ENCODE results near the gene ARHGAP15. TPM values are rescaled to one million over a fixed set of nuclear protein-coding genes. Genes with fewer than 3 reads are reported as not detected.

The ARHGAP15 gene
- polyA plus RNA-seq, 1 donor from 2014 or later, result 0.30 TPM

DNA sequence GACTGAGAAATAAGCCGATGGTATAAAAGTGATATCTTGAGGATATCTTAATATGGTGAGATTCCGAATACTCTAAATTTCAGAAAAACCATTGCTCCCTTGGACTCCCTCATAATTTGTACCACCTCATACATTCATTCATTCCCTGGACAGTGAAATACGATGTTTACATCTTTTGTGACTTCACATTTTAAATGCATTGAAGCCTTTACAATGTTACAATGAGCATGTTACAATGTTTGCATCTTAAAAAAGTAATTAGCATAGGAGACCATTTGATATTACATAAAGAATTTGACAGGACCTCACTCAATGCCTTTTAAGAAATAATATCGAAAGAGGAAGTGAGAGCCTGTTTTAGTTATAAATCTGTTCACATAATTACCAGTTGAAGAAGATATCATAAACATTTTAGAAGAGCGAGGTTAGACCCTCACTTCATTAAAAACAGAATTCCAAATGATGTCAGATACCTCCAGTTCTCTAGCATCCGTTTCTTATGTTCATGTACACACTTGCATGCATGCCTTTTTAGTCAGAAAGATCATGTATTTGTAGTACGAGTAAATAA lies 372.0 kb downstream of the ARHGAP15 start:
- Histone ChIP-seq H2AFZ (ENCODE audit: low read depth, low read length) (no peak overlapping the region), H3K9ac (ENCODE audit: low read length) (no peak overlapping the region), H3K79me2 (replicated peaks; ENCODE audit: insufficient read depth, low read length) (no peaks in the 10 kb centered on the region), H3K9me3 (ENCODE audit: low read length) (no peaks in the 10 kb centered on the region), H3K27ac (ENCODE audit: low read length) (no peak overlapping the region), H3K4me3 (ENCODE audit: low read length) (no peak overlapping the region), H3F3A (ENCODE audit: insufficient read depth, low read length, poor library complexity, severe bottlenecking) (no peaks in the 10 kb centered on the region), H4K20me1 (ENCODE audit: insufficient read depth) (no peaks in the 10 kb centered on the region), H3K9me2 (ENCODE audit: insufficient read depth, low read length) (no peaks in the 10 kb centered on the region), H3K36me3 (ENCODE audit: insufficient read depth, low read length) (no peaks in the 10 kb centered on the region), H3K4me2 (ENCODE audit: low read length) (no peak overlapping the region), H3K27me3 (ENCODE audit: insufficient read depth, low read depth, low read length) (no peaks in the 10 kb centered on the region)
- no peak for TF ChIP-seq EZH2 (IDR thresholded peaks at IDR 0.05; ENCODE audit: borderline replicate concordance, insufficient read depth, low read length, poor library complexity, severe bottlenecking)
- no peak for TF ChIP-seq MXI1 (conservative IDR thresholded peaks at IDR 0.05; ENCODE audit: poor library complexity, severe bottlenecking)
- no peak for TF ChIP-seq SMC3 (conservative IDR thresholded peaks at IDR 0.05; ENCODE audit: poor library complexity)
- no peak for TF ChIP-seq RAD21 (conservative IDR thresholded peaks at IDR 0.05)
- no peak for TF ChIP-seq EP300 (conservative IDR thresholded peaks at IDR 0.05; ENCODE audit: poor library complexity, severe bottlenecking)
- TF ChIP-seq TAF1 (IDR thresholded peaks at IDR 0.05; ENCODE audit: low read depth), result no peak
- TF ChIP-seq, protein P1, sequence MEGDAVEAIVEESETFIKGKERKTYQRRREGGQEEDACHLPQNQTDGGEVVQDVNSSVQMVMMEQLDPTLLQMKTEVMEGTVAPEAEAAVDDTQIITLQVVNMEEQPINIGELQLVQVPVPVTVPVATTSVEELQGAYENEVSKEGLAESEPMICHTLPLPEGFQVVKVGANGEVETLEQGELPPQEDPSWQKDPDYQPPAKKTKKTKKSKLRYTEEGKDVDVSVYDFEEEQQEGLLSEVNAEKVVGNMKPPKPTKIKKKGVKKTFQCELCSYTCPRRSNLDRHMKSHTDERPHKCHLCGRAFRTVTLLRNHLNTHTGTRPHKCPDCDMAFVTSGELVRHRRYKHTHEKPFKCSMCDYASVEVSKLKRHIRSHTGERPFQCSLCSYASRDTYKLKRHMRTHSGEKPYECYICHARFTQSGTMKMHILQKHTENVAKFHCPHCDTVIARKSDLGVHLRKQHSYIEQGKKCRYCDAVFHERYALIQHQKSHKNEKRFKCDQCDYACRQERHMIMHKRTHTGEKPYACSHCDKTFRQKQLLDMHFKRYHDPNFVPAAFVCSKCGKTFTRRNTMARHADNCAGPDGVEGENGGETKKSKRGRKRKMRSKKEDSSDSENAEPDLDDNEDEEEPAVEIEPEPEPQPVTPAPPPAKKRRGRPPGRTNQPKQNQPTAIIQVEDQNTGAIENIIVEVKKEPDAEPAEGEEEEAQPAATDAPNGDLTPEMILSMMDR (IDR thresholded peaks at IDR 0.05; ENCODE audit: poor library complexity, severe bottlenecking), result no peak
- TF ChIP-seq, protein P2, sequence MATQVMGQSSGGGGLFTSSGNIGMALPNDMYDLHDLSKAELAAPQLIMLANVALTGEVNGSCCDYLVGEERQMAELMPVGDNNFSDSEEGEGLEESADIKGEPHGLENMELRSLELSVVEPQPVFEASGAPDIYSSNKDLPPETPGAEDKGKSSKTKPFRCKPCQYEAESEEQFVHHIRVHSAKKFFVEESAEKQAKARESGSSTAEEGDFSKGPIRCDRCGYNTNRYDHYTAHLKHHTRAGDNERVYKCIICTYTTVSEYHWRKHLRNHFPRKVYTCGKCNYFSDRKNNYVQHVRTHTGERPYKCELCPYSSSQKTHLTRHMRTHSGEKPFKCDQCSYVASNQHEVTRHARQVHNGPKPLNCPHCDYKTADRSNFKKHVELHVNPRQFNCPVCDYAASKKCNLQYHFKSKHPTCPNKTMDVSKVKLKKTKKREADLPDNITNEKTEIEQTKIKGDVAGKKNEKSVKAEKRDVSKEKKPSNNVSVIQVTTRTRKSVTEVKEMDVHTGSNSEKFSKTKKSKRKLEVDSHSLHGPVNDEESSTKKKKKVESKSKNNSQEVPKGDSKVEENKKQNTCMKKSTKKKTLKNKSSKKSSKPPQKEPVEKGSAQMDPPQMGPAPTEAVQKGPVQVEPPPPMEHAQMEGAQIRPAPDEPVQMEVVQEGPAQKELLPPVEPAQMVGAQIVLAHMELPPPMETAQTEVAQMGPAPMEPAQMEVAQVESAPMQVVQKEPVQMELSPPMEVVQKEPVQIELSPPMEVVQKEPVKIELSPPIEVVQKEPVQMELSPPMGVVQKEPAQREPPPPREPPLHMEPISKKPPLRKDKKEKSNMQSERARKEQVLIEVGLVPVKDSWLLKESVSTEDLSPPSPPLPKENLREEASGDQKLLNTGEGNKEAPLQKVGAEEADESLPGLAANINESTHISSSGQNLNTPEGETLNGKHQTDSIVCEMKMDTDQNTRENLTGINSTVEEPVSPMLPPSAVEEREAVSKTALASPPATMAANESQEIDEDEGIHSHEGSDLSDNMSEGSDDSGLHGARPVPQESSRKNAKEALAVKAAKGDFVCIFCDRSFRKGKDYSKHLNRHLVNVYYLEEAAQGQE (IDR thresholded peaks at IDR 0.05; ENCODE audit: borderline replicate concordance), result no peak
- no peak for TF ChIP-seq POLR2AphosphoS5 (IDR thresholded peaks at IDR 0.05)

DNA sequence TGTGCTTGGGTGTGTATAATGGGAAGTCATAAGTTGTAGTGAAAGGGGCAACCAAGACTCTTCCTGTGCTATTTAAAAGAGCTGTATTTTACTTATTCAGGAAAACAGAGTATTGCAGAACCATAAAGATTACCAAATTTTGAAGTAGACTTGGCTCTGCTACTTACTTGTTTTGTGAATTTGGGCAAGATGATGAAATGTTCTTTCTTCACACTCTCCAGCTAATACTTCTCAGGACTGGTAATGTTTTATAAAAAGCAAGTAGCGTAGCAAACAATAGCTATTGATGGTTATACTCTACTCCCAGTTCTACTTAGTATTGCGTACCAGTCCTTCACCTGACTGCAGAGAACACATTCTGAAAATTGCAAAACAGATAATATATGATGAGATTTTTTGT lies 374.1 kb downstream of the ARHGAP15 start:
- no peaks in the 10 kb centered on the region for H4K20me1 ChIP-seq (ENCODE audit: insufficient read depth)
- H3K4me2 ChIP-seq (ENCODE audit: low read length), result no peak overlapping the region
- H3F3A ChIP-seq (ENCODE audit: insufficient read depth, low read length, poor library complexity, severe bottlenecking), result no peaks in the 10 kb centered on the region
- H3K4me3 ChIP-seq (ENCODE audit: low read length), result no peak overlapping the region
- no peaks in the 10 kb centered on the region for H3K79me2 ChIP-seq (replicated peaks; ENCODE audit: insufficient read depth, low read length)
- no peak overlapping the region for H2AFZ ChIP-seq (ENCODE audit: low read depth, low read length)
- no peaks in the 10 kb centered on the region for H3K27me3 ChIP-seq (ENCODE audit: insufficient read depth, low read depth, low read length)
- no peaks in the 10 kb centered on the region for H3K9me2 ChIP-seq (ENCODE audit: insufficient read depth, low read length)
- no peaks in the 10 kb centered on the region for H3K9me3 ChIP-seq (ENCODE audit: low read length)
- H3K36me3 ChIP-seq (ENCODE audit: insufficient read depth, low read length), result no peaks in the 10 kb centered on the region
- no peak overlapping the region for H3K27ac ChIP-seq (ENCODE audit: low read length)
- no peak overlapping the region for H3K9ac ChIP-seq (ENCODE audit: low read length)
- TF ChIP-seq, protein P1 (IDR thresholded peaks at IDR 0.05; ENCODE audit: poor library complexity, severe bottlenecking), result no peak
- TF ChIP-seq MXI1 (conservative IDR thresholded peaks at IDR 0.05; ENCODE audit: poor library complexity, severe bottlenecking), result no peak
- TF ChIP-seq POLR2AphosphoS5 (IDR thresholded peaks at IDR 0.05), result no peak
- TF ChIP-seq RAD21 (conservative IDR thresholded peaks at IDR 0.05), result no peak
- no peak for TF ChIP-seq TAF1 (IDR thresholded peaks at IDR 0.05; ENCODE audit: low read depth)
- no peak for TF ChIP-seq SMC3 (conservative IDR thresholded peaks at IDR 0.05; ENCODE audit: poor library complexity)
- TF ChIP-seq EZH2 (IDR thresholded peaks at IDR 0.05; ENCODE audit: borderline replicate concordance, insufficient read depth, low read length, poor library complexity, severe bottlenecking), result no peak
- TF ChIP-seq EP300 (conservative IDR thresholded peaks at IDR 0.05; ENCODE audit: poor library complexity, severe bottlenecking), result no peak
- TF ChIP-seq, protein P2 (IDR thresholded peaks at IDR 0.05; ENCODE audit: borderline replicate concordance), result no peak
